CD4-positive, alpha-beta T cell treated with Interleukin-15 for 4 hours (primary cell): ENCODE measurements around the gene CYP2A7.
A peak's percentile ranks its signal among the peaks of the same experiment; 100 is the strongest.
"Not testable (repeated sequence)": the region's sequence is repeated elsewhere in the genome, so short reads cannot be mapped to it uniquely, and the experiment has no call there.

ENCODE experiments used
- DNase-seq: peaks from one replicate; pipeline ENCODE4 v3.0.0-alpha.2; 2020; ENCODE audit warnings: low spot score

Gene CYP2A7, protein sequence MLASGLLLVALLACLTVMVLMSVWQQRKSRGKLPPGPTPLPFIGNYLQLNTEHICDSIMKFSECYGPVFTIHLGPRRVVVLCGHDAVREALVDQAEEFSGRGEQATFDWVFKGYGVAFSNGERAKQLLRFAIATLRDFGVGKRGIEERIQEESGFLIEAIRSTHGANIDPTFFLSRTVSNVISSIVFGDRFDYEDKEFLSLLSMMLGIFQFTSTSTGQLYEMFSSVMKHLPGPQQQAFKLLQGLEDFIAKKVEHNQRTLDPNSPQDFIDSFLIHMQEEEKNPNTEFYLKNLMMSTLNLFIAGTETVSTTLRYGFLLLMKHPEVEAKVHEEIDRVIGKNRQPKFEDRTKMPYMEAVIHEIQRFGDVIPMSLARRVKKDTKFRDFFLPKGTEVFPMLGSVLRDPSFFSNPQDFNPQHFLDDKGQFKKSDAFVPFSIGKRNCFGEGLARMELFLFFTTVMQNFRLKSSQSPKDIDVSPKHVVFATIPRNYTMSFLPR

DNA sequence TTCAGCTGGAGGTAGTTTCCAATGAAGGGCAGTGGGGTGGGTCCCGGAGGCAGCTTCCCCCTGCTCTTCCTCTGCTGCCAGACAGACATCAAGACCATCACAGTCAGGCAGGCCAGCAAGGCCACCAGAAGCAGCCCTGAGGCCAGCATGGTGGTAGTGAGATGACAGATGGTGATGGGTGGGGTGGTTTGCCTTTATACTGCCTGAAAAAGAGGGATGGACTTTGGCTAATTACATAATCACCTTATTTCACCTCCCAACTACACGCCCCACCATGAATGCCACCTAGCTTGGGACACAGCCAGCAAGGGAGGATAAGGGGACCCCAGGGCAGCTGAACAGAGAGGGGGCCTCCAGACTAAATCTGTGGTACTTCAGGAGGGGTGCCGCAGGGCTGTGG, at the start of gene CYP2A7:
Gene CYP2A7 (minus strand): TSS at position 170 of the 400 bp plus-strand sequence. CDS start 21 bp downstream, at position 149.
- not testable (repeated sequence) for DNase-seq

GRCh38 chr19:40930799-40931198, 48.8 kb upstream of the CYP2A7 start:
- not testable (repeated sequence) for DNase-seq

- not testable (repeated sequence) for DNase-seq
Measured at GRCh38 chr19:40929942-40930341, 47.9 kb upstream of the CYP2A7 start.

GRCh38 chr19:40928850-40929249, 46.8 kb upstream of the CYP2A7 start:
- DNase-seq, result no peak

- no peak for DNase-seq
Measured at GRCh38 chr19:40927567-40927966, 45.5 kb upstream of the CYP2A7 start.

GRCh38 chr19:40926276-40926675, 44.2 kb upstream of the CYP2A7 start:
- not testable (repeated sequence) for DNase-seq

- DNase-seq, result no peak
Measured at GRCh38 chr19:40923934-40924391, 41.9 kb upstream of the CYP2A7 start.

GRCh38 chr19:40922237-40923160, 40.5 kb upstream of the CYP2A7 start:
- DNase-seq, result not testable (repeated sequence)

GRCh38 chr19:40921005-40921897, 39.2 kb upstream of the CYP2A7 start:
- DNase-seq, result no peak

DNA sequence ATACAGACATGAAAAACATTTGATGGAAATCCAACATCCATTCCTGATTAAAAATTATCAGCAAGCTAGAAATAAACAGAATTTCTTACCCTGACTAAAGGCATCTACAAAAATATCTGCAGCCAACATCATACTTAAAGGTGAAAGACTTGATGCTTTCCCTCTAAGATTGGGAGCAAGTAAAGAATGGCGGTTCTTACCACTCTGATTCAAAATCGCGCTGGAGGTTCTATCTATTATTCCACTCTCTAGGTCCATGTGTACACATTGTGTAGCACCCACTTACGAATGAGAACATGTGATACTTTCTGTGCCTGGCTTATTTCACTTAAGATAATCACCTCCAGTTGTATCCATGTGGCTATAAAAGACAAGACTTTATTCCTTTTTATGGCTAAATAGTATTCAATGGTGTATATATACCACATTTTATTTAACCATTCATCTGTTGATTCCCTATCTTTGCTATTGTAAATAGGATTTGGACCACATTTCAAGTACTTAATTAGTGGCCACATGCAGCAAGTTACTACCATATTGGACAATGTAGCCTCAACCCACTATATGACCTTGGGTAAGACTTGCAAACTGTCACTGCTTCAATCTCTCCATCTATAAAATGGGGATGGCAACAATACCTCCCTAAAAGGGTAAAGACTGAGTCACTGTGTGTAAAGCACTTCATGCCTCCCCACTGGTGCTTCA, 38.4 kb upstream of the CYP2A7 start:
- DNase-seq, result no peak

DNA sequence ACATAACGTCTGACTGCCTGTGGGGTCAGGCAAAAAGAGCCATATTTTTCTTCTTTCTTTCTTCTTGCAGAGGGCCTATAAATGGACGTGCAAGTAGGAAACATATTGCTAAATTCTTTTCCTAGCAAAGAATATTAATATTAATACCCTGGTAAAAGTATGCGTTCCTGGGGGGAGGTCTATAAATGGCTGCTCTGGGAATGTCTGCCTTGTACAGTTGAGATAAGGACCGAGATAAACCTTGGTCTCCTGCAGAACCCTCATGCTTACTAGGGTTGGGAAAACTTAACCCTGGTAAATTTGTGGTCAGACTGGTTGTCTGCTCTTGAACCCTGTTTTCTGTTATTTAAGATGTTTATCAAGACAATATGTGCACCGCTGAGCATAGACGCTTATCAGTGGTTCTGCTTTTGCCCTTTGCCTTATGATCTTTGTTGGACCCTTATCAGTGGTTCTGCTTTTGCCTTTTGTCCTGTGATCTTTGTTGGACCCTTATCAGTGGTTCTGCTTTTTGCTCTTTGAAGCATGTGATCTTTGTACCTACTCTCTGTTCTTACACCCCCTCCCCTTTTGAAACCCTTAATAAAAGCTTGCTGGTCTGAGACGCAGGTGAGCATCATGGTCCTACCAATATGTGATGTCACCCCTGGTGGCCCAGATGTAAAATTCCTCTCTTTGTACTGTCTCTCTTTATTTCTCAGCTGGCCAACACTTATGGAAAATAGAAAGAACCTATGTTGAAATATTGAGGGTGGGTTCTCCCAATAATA, 37.7 kb upstream of the CYP2A7 start:
- not testable (repeated sequence) for DNase-seq

DNA sequence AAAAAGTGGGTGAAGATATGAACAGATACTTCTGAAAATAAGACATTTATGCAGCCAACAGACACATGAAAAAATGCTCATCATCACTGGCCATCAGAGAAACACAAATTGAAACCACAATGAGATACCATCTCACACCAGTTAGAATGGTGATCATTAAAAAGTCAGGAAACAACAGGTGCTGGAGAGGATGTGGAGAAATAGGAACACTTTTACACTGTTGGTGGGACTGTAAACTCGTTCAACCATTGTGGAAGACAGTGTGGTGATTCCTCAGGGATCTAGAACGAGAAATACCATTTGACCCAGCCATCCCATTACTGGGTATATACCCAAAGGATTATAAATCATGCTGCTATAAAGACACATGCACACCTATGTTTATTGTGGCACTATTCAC, 36.3 kb upstream of the CYP2A7 start:
- DNase-seq, result not testable (repeated sequence)

DNA sequence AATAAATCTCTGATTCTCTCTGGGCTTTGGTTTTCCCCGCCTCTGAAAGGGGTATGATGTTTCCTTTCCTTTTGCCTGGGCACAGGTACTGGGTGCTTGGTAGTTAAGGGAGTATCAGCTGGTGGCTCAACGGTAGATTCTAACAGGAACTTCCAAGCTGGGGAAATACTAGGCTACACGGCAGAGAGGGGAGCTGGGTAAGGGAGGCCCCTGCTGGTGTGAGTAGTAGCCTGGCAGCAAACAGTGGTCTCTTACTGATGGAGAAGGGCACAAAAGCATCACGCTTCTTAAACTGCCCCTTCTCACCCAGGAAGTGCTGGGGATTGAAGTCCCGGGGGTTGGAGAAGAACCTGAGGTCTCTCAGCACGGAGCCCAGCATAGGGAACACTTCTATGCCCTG, 26.9 kb upstream of the CYP2A7 start:
- DNase-seq, result no peak

DNA sequence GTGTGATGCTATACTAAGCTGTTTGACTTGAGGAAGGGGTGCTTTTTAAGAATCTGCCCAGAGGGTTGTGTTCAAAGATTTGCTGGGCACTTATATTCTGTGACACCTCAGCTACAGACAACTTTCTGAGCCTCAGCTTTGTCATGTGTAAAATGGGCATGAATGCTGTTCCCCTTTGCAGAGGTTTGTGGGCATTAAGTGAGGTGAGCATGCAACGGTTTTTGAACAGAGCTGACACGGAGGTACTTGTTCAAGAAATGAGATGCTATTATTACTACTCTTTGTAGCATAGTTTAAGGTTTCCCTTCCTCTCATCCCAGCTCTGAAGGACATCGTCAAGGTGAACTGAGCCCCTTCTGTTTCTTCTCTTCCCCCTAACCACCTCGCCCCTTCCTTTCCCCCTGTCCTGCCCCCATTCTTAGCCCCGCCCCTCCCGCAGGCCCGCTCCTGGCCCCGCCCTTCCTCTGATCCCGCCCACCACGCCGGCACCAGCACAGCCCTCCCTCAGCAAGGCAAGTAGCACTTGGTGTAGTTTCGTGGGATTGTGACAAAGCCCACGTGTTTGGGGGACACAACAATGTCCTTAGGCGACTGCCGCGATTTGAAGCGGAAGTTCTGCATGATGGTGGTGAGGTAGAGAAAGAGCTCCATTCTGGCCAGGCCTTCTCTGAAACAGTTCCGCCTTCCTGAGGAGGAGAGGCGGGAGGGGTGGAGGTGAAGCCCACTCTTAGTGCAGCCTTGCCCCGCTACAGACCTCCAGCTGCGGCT, 26.1 kb upstream of the CYP2A7 start:
- peak; percentile 20 for DNase-seq

- no peak for DNase-seq
Measured at GRCh38 chr19:40906512-40906911, 24.5 kb upstream of the CYP2A7 start.

GRCh38 chr19:40904673-40905156, 22.7 kb upstream of the CYP2A7 start:
- not testable (repeated sequence) for DNase-seq

- DNase-seq, result not testable (repeated sequence)
Measured at GRCh38 chr19:40901975-40902750, 20.1 kb upstream of the CYP2A7 start.

DNA sequence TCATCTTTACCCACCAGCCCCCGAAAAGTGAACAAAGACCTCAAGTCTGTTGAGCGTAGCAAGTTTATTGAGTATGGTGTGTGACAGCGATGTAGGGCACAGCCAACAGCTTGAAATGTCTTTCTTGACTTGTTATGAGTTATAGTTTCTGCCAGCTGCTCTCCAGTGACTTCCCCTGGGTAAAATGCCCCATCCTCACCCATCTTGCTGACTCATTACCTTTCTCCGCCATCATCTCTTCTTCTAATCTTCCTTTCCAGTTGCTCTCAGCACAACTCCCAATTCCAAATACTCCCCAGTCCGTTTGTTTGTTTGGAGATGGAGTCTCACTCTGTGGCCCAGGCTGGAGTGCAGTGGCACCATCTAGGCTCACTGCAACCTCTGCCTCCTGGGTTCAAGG, 18.5 kb upstream of the CYP2A7 start:
- not testable (repeated sequence) for DNase-seq
